Stimulated activated CD4-positive, alpha-beta T cell treated with anti-CD3 and anti-CD28 coated beads, Interleukin-2, amount 100 ng/mL, for 24 hours (primary cell): Measurements from ENCODE around the gene STX8.
"Not testable (repeated sequence)": the region's sequence is repeated elsewhere in the genome, so short reads cannot be mapped to it uniquely, and the experiment has no call there.

Source experiments
- DNase-seq, 2 donors: peaks; one replicate each; pipeline ENCODE4 v3.0.0-alpha.2; 2020

STX8 gene

DNA sequence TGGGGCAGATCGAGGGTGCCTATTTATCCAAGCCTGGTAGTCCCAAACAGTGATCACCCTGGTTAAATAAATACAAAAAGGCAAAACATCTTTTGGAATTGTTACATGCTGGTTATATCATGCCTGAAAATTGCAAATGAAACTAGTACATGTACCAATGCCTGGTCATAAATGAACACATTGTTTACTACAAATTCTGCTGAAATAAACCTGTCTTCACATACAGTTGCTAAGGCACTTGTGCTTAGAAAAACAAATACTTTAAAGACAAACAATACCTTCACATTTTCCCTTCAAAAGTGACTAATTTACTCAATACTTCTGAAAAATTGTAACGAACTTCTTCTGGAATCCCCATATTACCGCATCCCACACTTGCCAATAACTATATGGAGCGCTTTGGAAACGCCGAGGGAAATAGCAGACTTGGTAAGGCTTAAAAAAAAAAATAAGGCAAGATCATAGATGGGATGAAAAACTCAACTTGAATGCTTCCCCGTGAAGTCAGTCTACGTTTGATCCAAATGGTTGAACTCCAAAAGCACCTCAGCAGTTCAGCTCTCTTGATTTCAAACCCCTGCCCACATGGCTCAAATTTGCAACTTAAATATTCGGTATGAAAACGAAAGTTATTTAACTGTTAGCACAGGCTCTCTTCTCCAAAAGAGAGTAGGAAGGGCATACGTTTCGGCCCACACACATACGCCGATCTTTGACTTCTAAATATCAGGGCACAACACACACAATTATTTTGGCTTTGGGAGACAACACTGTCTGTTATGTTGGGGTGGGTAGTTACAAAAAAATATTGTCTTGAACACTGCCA lies 289.8 kb downstream of the STX8 start:
- DNase-seq: no peak

DNA sequence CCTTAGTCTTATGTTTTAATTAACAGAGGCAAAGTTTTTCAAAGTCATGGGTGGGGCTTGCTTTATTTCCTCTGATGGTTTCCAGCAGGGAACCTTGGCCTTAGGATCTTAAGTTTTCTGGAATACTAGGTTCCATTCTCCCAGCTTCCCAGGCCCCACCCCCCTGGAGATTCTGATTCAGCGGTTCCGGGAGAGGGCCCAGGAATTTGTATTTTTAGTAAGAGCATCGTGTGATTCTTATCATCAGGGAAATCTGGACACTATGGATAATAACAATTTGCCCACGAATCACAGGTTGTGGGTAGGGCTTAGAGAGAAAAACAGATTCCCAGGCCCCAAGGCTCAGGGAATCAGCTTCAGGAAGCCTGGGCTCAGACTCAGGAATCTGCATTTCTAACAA lies 290.7 kb downstream of the STX8 start:
- DNase-seq: no peak

DNA sequence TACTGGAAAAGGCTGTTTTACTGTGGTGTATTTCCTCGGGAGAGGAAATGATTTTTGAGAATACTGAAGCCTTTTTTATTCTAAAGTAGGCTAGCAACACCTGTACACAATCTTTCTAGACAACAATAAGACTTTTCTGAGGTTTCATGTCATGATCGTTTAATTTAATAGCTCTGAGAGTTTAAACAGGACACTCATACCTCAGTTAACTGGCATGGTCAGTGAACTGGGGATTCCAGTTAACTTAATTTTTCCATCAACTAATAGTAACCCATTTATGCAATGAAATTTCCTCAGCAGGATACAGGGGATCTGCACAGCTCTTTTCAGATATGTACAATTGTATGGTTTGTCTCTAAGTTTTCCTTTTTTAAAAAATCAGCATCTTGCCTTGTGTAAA lies 291.7 kb downstream of the STX8 start:
- no peak for DNase-seq

DNA sequence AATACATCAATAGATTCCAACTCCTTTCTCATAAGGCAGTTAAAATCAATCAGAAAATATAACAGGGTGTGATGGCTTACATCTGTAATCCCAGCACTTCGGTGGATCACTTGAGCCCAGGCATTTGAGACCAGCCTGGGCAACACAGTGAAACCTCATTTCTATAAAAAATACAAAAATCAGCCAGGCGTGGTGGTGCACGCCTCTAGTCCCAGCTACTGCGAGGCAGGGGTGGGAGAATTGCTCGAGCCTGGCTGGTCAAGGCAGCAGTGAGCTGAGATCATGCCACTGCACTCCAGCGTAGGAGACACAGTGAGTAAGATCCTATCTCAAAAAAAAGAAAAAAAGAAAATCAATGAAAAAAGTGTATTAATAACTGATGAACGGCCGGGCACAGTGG lies 295.7 kb downstream of the STX8 start:
- DNase-seq: no peak

DNA sequence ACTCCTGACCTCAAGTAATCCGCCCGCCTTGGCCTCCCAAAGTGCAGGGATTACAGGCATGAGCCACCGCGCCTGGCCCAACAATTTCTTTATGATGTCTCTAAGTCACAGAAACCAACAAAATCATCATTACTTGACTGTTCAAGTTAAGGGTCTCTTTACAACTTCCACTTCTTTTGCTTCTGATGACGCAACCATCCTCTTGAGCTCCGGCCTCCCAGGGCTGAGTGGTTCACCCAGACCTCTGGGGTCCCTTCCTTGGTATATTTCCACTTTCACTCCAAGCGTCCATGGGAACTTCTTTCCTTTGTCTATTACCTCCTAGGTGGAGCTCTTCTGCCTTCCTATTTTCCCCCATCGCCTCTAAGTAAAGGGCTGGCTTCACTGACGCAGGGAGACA lies 300.6 kb downstream of the STX8 start:
- no peak for DNase-seq

DNA sequence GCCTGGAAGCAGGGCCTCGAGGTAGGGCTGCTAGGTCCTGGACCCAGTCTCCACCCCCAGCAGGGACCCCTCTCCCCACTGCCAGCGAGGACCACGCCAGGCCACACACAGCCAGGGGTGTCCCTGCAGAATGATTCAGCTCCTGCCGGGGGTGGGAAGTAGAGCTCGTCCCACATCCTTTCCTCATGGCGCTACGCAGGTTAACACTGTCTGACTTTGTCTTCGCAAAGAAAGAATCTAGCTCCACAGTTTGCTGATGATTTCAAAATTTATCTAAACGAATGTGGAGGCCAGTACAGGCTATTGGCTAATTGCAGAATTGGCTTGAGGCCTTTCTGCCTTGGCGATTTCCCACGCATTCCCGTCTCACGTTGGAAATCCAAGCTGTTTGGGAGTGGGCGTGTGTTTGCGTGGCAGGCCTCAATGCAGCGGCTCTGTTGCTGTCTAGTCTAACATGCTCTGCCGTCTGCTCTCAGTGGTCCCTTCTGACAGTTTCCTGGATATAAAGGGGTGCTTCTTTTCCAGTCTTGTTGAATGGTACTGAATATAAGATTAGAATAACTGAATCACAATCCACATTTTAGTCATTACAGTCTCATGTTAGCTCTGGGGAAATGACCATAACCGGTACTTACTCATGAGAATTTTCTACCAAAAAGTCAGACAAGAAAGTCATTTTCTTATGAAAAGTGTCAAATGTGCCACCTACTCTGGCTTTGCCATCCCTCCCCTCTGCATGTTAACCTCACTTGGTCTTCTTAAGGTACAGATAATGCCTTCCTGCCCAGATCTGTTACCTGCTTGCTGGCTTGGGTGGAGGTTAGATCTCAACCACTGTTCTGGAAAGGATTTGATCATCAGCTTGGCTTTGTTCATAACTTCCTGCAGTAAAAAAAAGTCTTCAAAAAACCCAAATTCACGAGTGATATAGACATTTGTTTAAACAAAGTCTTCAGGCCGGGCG lies 301.9 kb downstream of the STX8 start:
- peak; percentile 44 to 51 for DNase-seq

DNA sequence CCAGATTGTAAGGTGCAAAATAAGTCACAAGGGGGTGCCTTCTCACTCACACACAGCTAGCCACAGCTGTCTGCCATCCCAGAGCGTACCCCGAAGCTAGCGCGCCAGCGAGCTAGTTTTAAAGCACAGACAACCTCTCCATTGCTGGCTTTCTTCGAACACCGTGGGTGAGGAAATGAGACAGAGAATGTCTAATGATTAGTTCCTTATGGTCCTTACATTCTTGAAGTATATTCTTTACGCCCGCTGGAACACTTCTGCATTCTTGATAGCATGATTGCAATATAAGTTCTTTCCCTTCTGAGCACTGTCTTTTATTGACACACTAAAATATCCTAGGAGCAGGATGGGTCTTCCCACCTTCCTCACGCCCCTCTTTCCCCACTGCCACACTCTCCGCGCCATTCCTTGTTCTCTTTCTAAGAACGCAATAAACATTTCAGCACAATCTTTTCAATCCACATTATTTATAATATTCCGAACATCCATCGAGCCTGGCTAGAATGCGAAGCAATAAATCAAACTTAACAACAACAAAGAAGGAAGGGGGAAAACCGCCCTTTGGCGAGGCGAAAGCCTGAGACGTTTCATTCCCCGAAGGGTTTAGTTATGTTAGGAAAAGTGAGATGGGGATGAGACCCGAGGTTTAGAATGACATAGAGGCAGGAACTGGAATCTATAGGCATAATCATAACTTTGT lies 303.0 kb downstream of the STX8 start:
- DNase-seq: no peak

DNA sequence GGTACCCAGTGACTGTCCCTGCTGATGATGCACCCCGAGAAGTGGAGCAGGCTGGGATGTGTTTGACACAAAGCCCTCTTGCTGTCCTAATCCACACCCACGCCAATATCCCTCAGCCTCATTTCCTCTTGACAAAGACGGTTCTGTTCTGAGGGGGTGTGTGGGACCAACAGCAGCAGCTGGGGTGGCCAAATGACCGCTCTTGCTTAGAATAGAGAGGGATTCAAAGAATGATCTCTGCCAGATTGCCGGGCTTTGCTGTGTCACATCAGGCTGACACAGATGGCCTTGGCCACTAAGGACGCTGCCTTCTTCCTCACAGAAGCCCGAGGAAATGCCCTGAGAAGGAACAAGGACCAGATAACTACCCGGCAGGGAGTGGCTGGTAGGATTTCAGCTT lies 303.6 kb downstream of the STX8 start:
- DNase-seq: no peak

DNA sequence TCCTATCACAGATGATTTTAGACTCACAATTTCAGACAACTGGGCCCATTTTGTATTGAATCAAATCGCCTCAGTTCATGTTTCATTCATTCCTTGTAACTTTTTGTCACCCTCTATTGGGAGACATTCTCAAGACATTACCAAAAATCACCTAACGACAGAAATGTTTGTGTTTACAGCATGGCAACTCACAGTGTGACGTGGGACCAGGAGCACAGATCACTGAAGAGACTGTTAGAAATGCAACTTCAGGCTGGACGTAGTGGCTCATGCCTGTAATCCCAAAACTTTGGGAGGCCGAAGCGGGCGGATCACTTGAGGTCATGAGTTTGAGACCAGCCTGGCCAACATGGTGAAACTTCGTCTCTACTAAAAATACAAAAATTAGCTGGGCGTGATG lies 304.7 kb downstream of the STX8 start:
- DNase-seq: no peak

DNA sequence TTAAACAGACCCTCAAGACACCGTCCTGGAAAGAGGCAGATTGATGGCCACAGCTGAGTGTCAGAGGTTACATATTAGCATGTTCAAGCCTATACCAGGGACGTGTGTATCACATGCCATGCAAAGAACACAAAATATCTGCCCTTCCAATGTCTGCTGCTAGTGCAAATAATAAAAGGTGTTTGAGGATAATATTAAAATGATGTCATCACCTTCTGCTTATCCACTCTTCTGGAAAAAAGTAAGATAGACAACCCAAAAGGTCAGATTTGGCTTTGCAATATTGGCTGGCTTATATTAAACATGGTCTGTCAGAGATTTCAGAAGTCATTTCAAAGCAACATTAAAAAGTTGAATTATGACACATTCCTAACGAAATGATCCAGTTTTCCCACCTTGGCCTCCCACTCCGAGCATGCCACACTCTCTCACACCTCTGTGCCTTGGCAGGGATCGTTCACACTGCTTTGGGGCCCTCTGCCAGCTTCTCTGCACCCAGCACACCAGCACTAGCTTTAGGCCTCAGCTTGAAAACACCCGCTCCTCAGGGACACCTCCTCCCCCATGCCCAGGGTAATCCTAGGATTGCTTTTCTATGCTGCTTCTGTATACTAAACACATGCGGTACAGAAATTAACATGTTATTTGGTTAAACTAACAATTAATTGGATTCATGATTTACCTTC lies 306.1 kb downstream of the STX8 start:
- no peak for DNase-seq

DNA sequence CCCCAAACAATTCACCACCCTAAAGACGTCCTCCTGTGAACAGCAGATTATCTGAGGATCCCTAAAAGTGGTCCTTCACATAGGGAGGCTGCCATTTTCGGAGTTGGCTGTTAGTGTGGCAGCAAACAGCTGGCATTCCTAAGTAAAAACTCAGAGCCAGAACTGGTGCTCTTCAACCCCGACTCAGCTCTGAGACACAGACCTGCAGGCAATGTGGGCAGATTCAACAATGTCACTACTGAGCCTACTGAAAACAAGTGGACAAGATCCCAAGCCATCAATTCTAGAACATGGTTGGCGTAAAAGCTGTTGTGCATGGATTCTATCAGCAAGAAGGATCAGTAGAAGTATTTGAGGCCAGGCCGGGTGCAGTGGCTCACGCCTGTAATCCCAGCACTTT lies 307.1 kb downstream of the STX8 start:
- DNase-seq: no peak

DNA sequence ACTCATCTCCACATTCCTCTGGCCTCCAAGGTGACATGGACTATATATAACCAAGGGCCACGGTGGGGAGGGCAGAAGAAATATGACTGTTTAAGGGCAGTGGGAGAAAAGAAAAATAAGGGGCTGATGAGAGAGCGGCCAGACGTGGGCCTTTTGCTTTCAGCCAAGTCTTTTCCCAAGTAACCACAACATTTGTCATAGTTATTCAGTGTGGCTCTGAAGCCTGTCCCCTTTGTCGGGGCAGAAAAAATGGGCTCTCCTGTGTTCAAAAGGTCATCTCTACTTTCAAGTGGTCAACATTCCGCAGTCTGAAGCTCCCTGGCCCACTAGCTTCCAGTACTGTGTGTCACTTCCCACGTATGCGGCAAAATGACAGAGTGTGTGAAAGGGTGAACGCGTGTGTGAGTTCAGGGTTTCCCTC lies 308.9 kb downstream of the STX8 start:
- DNase-seq: no peak

DNA sequence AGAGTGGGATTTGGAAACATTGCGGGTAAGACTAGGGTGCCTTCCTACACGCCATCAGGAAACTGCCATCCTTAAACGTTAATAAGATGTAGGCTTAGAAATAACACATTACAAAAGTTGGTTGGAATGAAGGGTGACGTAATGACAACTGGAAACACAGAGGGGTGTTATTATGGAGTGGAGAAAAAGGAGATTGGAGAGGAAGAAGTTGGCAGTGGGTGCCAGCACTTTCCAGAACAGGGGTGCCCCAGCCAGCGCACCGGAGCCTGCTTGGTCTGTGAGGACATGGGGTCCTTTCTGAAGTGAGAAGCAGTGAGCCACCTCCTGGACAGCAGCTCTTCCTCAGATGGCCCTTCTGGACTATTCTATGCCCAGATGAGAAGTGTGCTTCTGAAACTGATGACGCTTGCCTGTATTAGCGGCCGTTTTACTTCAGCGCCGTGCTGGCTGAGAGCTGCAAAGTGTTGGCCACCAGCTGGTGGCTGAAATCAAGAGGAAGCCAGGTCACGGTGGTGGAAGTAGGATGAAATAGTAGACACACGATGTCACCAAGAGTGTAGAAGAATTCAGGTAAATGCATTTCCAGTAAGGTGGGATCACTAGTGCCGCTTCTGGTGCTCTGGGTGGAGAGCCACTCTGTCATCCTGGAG lies 309.5 kb downstream of the STX8 start:
- DNase-seq: no peak

DNA sequence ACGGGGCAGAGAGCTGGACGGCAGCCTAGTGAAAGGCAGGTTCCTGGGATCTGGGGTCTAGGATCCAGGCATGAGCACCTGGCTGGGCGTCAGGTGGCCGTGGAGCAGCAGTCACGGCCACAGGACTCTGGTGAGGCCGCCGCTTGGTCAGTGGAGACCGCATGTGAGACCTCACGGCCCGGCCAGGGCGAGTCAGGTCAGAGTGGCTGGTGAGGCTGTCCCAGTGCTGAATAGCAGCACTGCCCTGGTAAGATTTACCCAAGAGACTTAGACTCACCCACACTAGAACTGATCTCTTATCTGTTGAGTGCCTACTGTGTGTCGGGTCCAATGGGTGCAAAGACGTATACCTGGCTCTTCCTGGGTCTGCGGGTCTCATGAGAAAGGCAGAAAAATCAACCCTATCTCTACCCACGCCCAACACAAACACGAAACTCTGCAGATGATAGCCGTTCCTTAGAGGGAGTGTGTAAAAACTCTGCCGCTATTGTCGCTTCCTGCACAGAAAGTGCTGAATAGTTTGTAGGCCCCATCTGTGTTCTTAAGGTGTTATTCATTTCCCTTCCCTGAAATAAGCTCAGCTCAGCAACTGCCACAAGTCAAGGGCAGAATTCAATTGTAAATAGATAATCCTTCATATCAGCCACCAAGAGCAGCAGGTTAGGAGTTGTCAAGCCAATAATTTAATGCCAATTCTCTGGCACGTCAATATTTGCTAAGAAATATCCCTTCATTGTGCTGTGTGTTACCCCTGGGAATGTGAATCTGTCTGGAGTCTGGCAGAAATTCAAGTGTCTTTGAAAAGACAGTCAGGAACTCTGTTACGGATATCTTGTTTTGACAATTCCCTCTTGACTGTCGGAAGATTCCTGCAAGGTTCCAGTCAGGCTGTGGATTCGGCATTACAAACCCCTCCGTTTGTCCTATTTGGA lies 314.3 kb downstream of the STX8 start:
- no peak for DNase-seq

DNA sequence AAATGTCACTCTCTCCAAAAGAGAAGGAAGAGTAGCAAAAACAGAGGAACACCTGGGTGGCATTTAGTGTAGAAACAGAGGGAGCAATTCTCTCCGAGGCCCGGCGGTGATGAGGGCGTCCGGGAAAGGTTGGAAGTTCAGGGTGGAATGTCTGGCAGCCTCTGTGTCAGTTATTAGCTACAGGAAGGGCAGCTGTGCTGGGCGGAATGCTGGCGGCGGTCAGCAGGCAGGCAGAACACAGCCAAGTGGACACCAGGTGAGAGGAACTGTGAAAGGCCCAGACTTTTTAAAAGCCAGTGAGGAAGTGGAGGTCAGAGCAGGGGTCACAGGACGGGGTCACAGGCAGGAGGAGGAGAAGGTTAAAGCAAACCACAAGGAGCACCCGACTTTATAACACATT lies 316.2 kb downstream of the STX8 start:
- no peak for DNase-seq

DNA sequence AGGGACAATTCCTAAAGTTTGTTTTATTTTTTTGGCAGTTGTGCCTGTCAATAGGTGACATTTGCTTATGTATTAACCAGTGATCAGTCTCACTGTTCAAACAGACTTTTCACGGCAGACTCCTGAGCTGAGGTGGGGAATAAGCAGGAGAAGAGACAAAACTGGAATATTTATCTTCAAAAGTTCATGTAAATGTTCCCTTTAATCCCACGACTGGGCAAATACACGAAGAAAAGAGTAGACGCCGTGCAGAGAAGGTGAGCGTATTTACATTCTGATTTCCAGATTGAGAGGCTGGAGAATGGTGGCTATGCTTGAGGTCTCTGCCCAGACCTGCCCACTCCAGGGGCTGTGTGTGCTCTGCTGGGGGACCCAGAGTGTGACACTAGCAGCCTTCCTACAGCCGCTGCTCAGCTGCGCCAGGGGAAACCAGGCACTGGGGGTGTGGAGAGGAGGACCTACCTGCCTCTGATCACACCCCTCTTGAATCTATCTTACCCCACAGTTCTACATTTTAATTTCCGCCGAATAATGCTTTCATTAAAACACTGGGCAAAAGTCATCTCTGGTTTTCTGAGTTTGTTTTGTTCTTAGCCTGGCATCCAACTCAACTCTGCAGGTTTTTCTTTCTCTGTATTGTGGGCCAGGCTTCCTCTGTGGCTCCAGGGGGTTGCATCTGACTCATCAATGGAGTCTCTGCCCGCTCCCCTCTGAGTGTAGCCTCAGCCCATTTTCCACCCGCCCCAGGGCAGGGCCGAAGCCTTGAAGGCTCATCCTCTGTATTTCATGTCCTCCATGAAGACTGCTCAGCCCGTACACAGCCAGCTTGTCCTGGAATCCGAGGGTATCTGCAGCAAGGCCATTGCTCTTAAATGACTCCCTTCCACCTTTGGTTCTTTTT lies 317.3 kb downstream of the STX8 start:
- no peak for DNase-seq

DNA sequence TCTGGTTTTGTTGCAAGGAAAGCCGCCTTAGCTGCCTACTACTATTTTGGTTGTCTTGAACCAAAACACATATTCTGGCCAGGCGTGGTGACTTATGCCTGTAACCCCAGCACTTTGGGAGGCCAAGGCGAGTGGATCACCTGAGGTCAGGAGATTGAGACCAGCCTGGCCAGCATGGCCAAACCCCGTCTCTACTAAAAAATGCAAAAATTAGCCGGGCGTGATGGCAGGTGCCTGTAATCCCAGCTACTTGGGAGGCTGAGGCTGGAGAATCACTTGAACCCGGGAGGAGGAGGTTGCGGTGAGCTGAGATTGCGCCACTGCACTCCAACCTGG lies 318.0 kb downstream of the STX8 start:
- DNase-seq: not testable (repeated sequence)

DNA sequence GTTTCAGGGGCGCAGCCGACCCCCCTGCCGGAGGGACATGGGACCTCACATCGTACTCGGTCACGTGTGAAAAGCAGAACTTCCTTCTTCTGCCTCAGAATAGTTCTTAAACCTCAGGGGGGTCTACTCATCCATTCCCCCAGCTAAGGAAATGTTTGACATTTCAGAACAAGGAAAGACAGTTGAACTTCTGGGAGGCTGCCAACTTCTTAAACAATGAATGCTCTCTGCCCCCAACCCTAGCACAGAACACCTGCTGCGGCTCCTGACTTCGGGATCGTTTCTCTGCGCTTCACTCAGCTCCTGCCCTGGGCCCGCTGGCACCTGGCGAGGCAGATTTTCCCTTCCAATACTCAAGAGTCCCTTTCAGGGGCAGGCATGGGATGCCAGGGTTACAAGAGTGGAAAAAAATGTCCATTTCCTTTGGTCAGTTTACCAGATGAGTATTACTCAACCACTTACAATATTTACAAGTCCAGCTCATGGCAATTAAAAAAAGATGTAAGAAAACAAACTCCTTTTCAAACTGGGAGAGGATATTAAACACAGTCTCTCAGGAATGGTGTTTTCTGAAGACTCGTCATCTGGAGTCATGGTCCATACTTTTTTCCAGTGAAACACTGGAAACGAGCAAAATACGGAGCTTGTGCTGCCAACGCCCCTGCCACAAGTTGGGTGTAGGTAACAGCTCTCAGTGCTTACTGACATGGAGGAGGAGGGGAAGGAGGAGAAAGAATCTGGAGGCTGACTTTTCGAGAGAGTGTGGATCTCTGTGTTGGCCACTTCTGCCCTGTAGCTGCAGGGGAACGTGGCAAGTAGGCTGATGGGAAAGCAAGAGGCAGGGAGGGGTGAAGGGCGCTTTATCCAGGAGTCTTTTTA lies 318.6 kb downstream of the STX8 start:
- DNase-seq: no peak

DNA sequence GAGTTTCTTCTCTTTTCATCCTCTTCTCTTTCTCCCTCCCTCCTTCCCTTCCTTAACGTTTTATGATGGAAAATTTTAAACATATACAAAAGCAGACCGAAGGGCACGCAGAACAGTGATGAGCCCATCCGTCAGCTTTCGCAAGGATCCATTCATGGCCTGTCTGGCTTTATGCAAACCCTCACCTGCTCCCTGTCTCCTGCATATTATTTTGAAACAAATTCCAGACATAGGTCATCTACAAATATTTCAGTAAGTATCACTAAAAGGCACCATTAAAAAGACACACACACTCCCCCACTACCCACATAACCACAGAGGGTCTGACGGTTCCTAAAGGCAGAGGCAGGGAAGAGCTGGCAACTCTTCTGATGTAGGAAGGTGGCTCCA lies 319.3 kb downstream of the STX8 start:
- no peak for DNase-seq
